Parathyroid adenoma (tissue), 2 donors: ENCODE results near the gene RIIAD1.

Experiments
- H2AFZ ChIP-seq: fragments of 300-600 bp; sonication (generic); one replicate; pipeline ENCODE4 v1.7.0; 2017; ENCODE audit warnings: antibody characterized with exemption, mild to moderate bottlenecking
- H3K27ac ChIP-seq: fragments of 300-600 bp; sonication (generic); one replicate; pipeline ENCODE4 v1.7.0; 2017
- H3K27me3 ChIP-seq: fragments of 300-600 bp; sonication (generic); one replicate; pipeline ENCODE4 v1.7.0; 2017; ENCODE audit warnings: low read length; ENCODE audit not compliant: control insufficient read depth, insufficient read depth
- H3K36me3 ChIP-seq: fragments of 300-600 bp; sonication (generic); one replicate; pipeline ENCODE4 v1.7.0; 2017; ENCODE audit warnings: low read length; ENCODE audit not compliant: control insufficient read depth, insufficient read depth
- H3K4me1 ChIP-seq: fragments of 300-600 bp; sonication (generic); one replicate; pipeline ENCODE4 v1.7.0; 2017; ENCODE audit warnings: control low read depth
- H3K4me2 ChIP-seq: fragments of 300-600 bp; sonication (generic); one replicate; pipeline ENCODE4 v1.7.0; 2017; ENCODE audit warnings: low read length
- H3K4me3 ChIP-seq: fragments of 300-600 bp; sonication (generic); one replicate; pipeline ENCODE4 v1.7.0; 2017; ENCODE audit warnings: low read depth, low read length
- H3K79me2 ChIP-seq: fragments of 300-600 bp; sonication (generic); one replicate; pipeline ENCODE4 v1.7.0; 2017; ENCODE audit warnings: control low read depth
- H3K9ac ChIP-seq: fragments of 300-600 bp; sonication (generic); one replicate; pipeline ENCODE4 v1.7.0; 2017; ENCODE audit warnings: mild to moderate bottlenecking
- H3K9me3 ChIP-seq: fragments of 300-600 bp; sonication (generic); one replicate; pipeline ENCODE4 v1.7.0; 2017; ENCODE audit warnings: low read length; ENCODE audit not compliant: control insufficient read depth
- CTCF ChIP-seq: fragments of 300-600 bp; sonication (generic); IDR thresholded peaks from one replicate; pipeline ENCODE4 v1.7.0; 2017; ENCODE audit warnings: antibody characterized with exemption, mild to moderate bottlenecking
- donor health status: primary hyperparathyroidism.

The RIIAD1 gene

GRCh38 chr1:151741516-151741915 lies 20.2 kb downstream of the RIIAD1 start:
- H3K9ac ChIP-seq = no peak overlapping the region
- no peak for TF ChIP-seq CTCF
- H3K27ac ChIP-seq = peak overlapping the region; percentile 92
- no peak overlapping the region for H3K4me3 ChIP-seq
- H3K27me3 ChIP-seq = no peaks in the 10 kb centered on the region
- no peak overlapping the region for H3K4me2 ChIP-seq
- peak overlapping the region; percentile 58 for H2AFZ ChIP-seq
- no peaks in the 10 kb centered on the region for H3K36me3 ChIP-seq
- H3K79me2 ChIP-seq = no peaks in the 10 kb centered on the region
- H3K4me1 ChIP-seq = peaks cover 11% of the 10 kb centered on the region
- H3K9me3 ChIP-seq = no peaks in the 10 kb centered on the region

GRCh38 chr1:151756291-151756690 lies 35.0 kb downstream of the RIIAD1 start:
- H3K4me1 ChIP-seq = peaks cover 3% of the 10 kb centered on the region
- H2AFZ ChIP-seq = no peak overlapping the region
- no peaks in the 10 kb centered on the region for H3K27me3 ChIP-seq
- no peaks in the 10 kb centered on the region for H3K36me3 ChIP-seq
- H3K4me3 ChIP-seq = no peak overlapping the region
- H3K27ac ChIP-seq = no peak overlapping the region
- no peaks in the 10 kb centered on the region for H3K9me3 ChIP-seq
- H3K79me2 ChIP-seq = no peaks in the 10 kb centered on the region
- no peak overlapping the region for H3K9ac ChIP-seq
- TF ChIP-seq CTCF = no peak
- H3K4me2 ChIP-seq = no peak overlapping the region

- no peaks in the 10 kb centered on the region for H3K27me3 ChIP-seq
Measured at GRCh38 chr1:151759241-151759640, 37.9 kb downstream of the RIIAD1 start.

GRCh38 chr1:151760597-151761385 lies 39.5 kb downstream of the RIIAD1 start:
- no peak overlapping the region for H3K9ac ChIP-seq
- peaks cover 6% of the 10 kb centered on the region for H3K4me1 ChIP-seq
- TF ChIP-seq CTCF = no peak
- H3K4me3 ChIP-seq = no peak overlapping the region
- H2AFZ ChIP-seq = no peak overlapping the region
- H3K9me3 ChIP-seq = no peaks in the 10 kb centered on the region
- H3K27ac ChIP-seq = no peak overlapping the region
- H3K79me2 ChIP-seq = no peaks in the 10 kb centered on the region
- H3K4me2 ChIP-seq = no peak overlapping the region
- H3K36me3 ChIP-seq = no peaks in the 10 kb centered on the region
- no peaks in the 10 kb centered on the region for H3K27me3 ChIP-seq

More at GRCh38 chr1:151759241-151759640, 37.9 kb downstream of the RIIAD1 start:
- no peak overlapping the region for H2AFZ ChIP-seq
- H3K4me2 ChIP-seq = peak overlapping the region; percentile 33
- no peaks in the 10 kb centered on the region for H3K9me3 ChIP-seq
- H3K36me3 ChIP-seq = no peaks in the 10 kb centered on the region
- H3K27ac ChIP-seq = peak overlapping the region; percentile 47
- H3K4me1 ChIP-seq = peaks cover 3% of the 10 kb centered on the region
- no peak for TF ChIP-seq CTCF
- H3K79me2 ChIP-seq = no peaks in the 10 kb centered on the region
- no peak overlapping the region for H3K4me3 ChIP-seq
- H3K9ac ChIP-seq = no peak overlapping the region
